WERI-Rb-1 (cell line): Measurements from ENCODE around the gene OSBPL7.
"Not testable (repeated sequence)": the region's sequence is repeated elsewhere in the genome, so short reads cannot be mapped to it uniquely, and the experiment has no call there.

Experiments
- DNase-seq: peaks from one replicate; pipeline ENCODE4 v3.0.0-alpha.2; 2020
- H3K27ac ChIP-seq: fragments of 250-450 bp; sonication (Bioruptor Pico); 2 replicates; pipeline ENCODE4 v1.5.1; 2020; ENCODE audit warnings: mild to moderate bottlenecking, moderate library complexity
- H3K27me3 ChIP-seq: fragments of 250-450 bp; sonication (Bioruptor Pico); 2 replicates; pipeline ENCODE4 v1.5.1; 2021; ENCODE audit warnings: mild to moderate bottlenecking, low read depth, moderate library complexity; ENCODE audit not compliant: insufficient read depth, severe bottlenecking
- H3K36me3 ChIP-seq: fragments of 250-450 bp; sonication (Bioruptor Pico); 2 replicates; pipeline ENCODE4 v1.5.1; 2020; ENCODE audit warnings: mild to moderate bottlenecking, moderate library complexity
- H3K4me3 ChIP-seq: 2 replicates; pipeline ENCODE4 v1.5.1; 2011; ENCODE audit warnings: low read depth, mild to moderate bottlenecking, control low read depth, low read length
- H3K9me3 ChIP-seq: fragments of 250-450 bp; sonication (Bioruptor Pico); 2 replicates; pipeline ENCODE4 v1.5.1; 2021; ENCODE audit warnings: mild to moderate bottlenecking, moderate library complexity; ENCODE audit not compliant: severe bottlenecking
- TF ChIP-seq, protein P1 (sequence below): IDR thresholded peaks from 2 replicates; pipeline ENCODE4 v1.5.1; 2011; ENCODE audit warnings: low read depth, mild to moderate bottlenecking, control low read depth, inconsistent platforms, low read length

Gene OSBPL7

DNA sequence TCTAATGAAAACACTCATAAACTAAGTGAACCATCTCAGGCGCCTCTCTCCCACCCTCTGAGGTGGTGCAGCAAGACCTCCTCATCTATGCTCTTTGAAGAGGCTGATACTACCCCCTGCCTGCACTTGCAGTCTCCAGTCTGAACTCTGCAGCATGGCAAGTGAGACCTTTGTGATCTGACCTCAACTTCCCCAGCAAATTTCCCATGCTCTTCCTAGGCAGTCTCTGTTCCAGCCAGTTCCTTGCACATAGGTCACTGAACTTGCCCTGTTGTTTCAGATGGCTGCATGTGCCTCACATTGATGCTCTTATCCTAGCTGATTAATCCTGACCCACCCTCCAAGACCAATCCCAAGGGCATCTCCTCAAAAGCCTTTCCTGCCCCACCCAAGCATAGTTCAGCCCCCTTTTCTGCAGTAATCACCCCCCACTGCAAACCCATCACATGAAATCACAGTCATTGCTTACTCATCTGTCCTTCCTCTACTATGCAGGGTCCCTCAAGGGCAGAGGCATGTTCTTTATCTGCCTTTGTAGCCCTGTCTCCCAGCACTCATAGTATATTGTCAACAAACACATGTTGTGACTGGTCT, 46.5 kb downstream of the OSBPL7 start:
- TF ChIP-seq, protein P1, sequence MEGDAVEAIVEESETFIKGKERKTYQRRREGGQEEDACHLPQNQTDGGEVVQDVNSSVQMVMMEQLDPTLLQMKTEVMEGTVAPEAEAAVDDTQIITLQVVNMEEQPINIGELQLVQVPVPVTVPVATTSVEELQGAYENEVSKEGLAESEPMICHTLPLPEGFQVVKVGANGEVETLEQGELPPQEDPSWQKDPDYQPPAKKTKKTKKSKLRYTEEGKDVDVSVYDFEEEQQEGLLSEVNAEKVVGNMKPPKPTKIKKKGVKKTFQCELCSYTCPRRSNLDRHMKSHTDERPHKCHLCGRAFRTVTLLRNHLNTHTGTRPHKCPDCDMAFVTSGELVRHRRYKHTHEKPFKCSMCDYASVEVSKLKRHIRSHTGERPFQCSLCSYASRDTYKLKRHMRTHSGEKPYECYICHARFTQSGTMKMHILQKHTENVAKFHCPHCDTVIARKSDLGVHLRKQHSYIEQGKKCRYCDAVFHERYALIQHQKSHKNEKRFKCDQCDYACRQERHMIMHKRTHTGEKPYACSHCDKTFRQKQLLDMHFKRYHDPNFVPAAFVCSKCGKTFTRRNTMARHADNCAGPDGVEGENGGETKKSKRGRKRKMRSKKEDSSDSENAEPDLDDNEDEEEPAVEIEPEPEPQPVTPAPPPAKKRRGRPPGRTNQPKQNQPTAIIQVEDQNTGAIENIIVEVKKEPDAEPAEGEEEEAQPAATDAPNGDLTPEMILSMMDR: no peak
- Histone ChIP-seq H3K36me3 (no peaks in the 10 kb centered on the region), H3K4me3 (no peak overlapping the region), H3K9me3 (peaks cover 5% of the 10 kb centered on the region), H3K27ac (no peak overlapping the region), H3K27me3 (peaks cover 39% of the 10 kb centered on the region)
- no peak for DNase-seq

DNA sequence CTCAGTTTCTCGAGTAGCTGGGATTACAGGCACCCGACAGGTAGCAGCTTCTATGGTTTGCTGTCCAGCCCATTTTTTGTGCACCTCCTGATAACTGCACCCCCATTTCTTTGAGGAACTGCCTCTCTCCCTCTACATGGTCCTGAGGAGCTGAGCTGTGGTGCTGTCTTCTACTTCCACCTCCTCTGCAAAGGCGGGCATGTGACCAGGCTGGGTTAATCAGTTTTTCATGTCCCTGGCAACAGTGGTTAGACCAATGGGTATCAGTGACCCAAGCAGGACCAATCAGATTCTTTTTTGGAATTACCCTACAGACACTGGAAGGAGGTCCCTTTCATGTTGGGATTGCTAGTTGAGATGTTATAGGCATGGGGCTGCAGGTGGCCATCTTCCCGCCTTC, 47.3 kb downstream of the OSBPL7 start:
- TF ChIP-seq, protein P1: no peak
- no peaks in the 10 kb centered on the region for H3K36me3 ChIP-seq
- no peak overlapping the region for H3K27ac ChIP-seq
- H3K27me3 ChIP-seq: peaks cover 44% of the 10 kb centered on the region
- H3K9me3 ChIP-seq: peaks cover 8% of the 10 kb centered on the region
- DNase-seq: no peak
- H3K4me3 ChIP-seq: no peak overlapping the region

DNA sequence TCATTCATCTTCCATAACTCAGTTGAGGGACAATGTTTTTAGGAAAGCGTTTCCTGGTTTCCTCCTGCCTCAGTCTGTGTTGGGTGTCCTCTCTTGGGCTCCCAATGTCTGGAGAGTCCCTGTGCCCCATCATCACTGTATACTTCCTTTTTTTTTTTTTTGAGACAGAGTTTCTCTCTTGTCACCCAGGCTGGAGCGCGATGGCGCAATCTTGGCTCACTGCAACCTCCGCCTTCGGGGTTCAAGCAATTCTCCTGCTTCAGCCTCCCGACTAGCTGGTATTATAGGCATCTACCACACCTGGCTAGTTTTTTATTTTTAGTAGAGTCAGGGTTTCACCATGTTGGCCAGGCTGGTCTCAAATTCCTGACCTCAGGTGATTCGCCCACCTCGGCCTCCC, 47.9 kb downstream of the OSBPL7 start:
- H3K36me3 ChIP-seq, H3K9me3 ChIP-seq, DNase-seq, H3K4me3 ChIP-seq, H3K27ac ChIP-seq: not testable (repeated sequence)
- peaks cover 44% of the 10 kb centered on the region for H3K27me3 ChIP-seq

DNA sequence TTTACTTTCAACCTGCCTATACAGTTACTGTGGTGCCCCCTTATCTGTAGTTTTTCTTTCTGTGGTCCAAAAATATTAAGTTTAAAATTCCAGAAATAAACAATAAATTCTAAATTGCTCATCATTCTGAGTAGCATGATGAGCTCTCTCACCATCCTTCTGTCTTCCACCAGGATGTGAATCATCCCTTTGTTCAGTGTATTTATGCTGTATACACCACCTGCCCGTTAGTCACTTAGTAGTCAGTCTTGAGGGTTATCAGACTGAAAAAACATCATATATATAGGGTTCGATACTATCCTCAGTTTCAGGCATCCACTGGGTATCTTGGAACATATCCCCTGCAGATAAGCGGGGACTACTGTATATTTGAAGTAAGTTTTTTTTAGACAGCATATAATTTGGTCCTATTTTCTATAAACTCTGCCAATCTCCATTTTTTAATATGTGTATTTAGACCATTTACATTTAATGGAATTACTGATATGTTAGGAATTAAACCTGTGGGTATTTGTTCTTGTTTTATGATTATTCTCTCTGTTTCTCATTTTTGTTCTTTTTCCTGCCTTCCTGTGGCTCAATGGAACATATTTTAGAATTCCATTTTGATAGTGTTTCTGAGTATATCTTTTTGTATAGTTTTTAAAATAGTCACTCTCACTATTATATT, 57.5 kb downstream of the OSBPL7 start:
- no peak for DNase-seq
- Histone ChIP-seq H3K27me3 (peaks cover 4% of the 10 kb centered on the region), H3K9me3 (peaks cover 32% of the 10 kb centered on the region), H3K27ac (no peak overlapping the region), H3K4me3 (no peak overlapping the region), H3K36me3 (no peaks in the 10 kb centered on the region)
- TF ChIP-seq, protein P1: no peak

DNA sequence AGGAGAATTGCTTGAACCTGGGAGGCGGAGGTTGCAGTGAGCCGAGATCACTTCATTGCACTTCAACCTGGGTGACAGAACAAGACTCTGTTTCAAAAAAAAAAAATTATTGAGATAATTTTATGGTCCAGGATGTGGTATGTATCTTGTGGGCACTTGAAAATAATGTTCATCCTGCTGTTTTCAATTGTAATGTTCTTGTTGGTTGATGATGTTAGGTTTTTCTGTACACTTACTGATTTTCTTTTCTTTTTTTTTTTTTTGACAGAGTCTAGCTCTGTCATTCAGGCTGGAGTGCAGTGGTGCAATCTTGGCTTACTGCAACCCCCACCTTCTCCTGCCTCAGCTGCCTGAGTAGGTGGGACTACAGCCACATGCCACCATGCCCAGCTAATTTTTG, 58.9 kb downstream of the OSBPL7 start:
- no peak overlapping the region for H3K27ac ChIP-seq
- H3K36me3 ChIP-seq: no peaks in the 10 kb centered on the region
- no peak for DNase-seq
- H3K27me3 ChIP-seq: peaks cover 14% of the 10 kb centered on the region
- peaks cover 30% of the 10 kb centered on the region for H3K9me3 ChIP-seq
- TF ChIP-seq, protein P1: no peak
- H3K4me3 ChIP-seq: no peak overlapping the region

DNA sequence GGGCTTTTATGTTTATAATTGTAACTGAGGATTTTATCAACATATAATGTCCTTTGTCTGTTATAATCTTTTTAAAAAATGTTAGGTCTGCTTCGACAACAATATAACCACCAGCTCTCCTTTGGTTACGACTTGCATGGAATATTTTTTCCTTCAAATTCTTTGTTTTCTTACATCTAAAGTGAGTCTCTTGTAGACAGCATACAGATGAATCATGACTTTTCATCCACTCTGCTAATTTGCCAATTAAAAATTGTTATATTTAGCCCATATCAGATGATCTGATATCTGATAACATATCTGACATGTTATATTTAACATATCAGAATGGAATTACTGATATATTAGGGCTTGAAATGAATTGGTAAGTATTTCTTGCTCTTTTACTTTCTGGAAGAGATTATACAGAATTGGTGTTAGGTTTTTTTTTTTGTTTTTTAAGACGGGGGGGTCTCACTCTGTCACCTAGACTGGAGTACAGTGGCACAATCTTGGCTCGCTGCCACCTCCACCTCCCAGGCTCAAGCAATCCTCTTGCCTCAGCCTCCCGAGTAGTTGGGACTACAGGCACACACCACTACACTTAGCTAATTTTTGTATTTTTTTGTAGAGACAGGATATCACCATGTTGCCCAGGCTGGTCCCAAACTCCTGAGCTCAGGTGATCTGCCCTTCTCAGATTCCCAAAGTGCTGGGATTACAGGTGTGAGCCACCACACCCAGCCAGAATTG, 61.0 kb downstream of the OSBPL7 start:
- DNase-seq: no peak
- Histone ChIP-seq H3K36me3 (no peaks in the 10 kb centered on the region), H3K9me3 (peaks cover 41% of the 10 kb centered on the region), H3K27me3 (peaks cover 14% of the 10 kb centered on the region), H3K27ac (no peak overlapping the region), H3K4me3 (no peak overlapping the region)
- TF ChIP-seq, protein P1: no peak
